H1 (cell line): ENCODE results near the gene PRKN. TPM values are rescaled to one million over a fixed set of nuclear protein-coding genes. Genes with fewer than 3 reads are reported as not detected.

Experiments
- BACH1 ChIP-seq: IDR thresholded peaks from 2 replicates; pipeline ENCODE4 v1.6.1; 2012; ENCODE audit warnings: low read length, improper control_type of control experiment
- BRCA1 ChIP-seq: IDR thresholded peaks from 2 replicates; pipeline ENCODE4 v1.6.1; 2012; ENCODE audit warnings: low read depth, low read length, improper control_type of control experiment
- CTCF ChIP-seq, 3 experiments: IDR thresholded peaks; 1 replicate in 2 of 3; 2 replicates in 1 of 3; pipeline versions ENCODE4 v1.5.1 to v1.6.1; 2011; ENCODE audit warnings: low read length in 3 of 3, mild to moderate bottlenecking in 3 of 3, inconsistent platforms in 2 of 3, low read depth in 1 of 3, moderate library complexity in 1 of 3; ENCODE audit not compliant: insufficient read depth in 1 of 3; ENCODE audit errors: control extremely low read depth in 1 of 3
- EP300 ChIP-seq, 2 experiments: IDR thresholded peaks; 1 replicate in 1 of 2; 2 replicates in 1 of 2; pipeline ENCODE4 v1.6.1; 2011 to 2012; ENCODE audit warnings: low read depth in 2 of 2, low read length in 2 of 2, mild to moderate bottlenecking in 2 of 2, borderline replicate concordance in 1 of 2, inconsistent platforms in 1 of 2, moderate library complexity in 1 of 2
- SIN3A ChIP-seq, 2 experiments: IDR thresholded peaks in 1 of 2; conservative IDR thresholded peaks in 1 of 2; 2 replicates each; pipeline ENCODE4 v1.6.1; 2011 to 2012; ENCODE audit warnings: low read length in 2 of 2, improper control_type of control experiment in 1 of 2, low read depth in 1 of 2, mild to moderate bottlenecking in 1 of 2
- SRF ChIP-seq: IDR thresholded peaks from 2 replicates; pipeline ENCODE4 v1.6.1; 2011; ENCODE audit warnings: mild to moderate bottlenecking, low read depth, low read length, moderate library complexity
- SUZ12 ChIP-seq: fragments of 200-600 bp; sonication (generic); IDR thresholded peaks from 2 replicates; pipeline ENCODE4 v1.6.1; 2012; ENCODE audit warnings: mild to moderate bottlenecking, inconsistent platforms, low read length, moderate library complexity, mixed read lengths
- TEAD4 ChIP-seq: IDR thresholded peaks from 2 replicates; pipeline ENCODE4 v1.6.1; 2012; ENCODE audit warnings: low read depth, low read length, inconsistent platforms, mixed read lengths
- polyA plus RNA-seq, 7 experiments: library from polyadenylated mRNA; depleted of rRNA in 3 of 7; stranded (reverse) in 5 of 7; unstranded in 2 of 7; fragments of >200 nt in 5 of 7; fragments of 200-250 nt in 2 of 7; gene quantifications; 1 replicate in 5 of 7; 2 replicates in 1 of 7; 4 replicates in 1 of 7; pipeline versions ENCODE4 v1.2.1 to v1.2.3, GENCODE V29; 2011 to 2013; ENCODE audit warnings: missing spikeins in 2 of 7, mixed read lengths in 2 of 7
- total RNA-seq: library from RNA; stranded (reverse); fragmentation: NEBNext Ultra II Directional; extraction: Animal tissue kit (Norgen Biotek cat#: 25700); gene quantifications from 2 replicates; pipeline ENCODE4 v1.2.1, GENCODE V29; 2021
- TF ChIP-seq, protein P1 (sequence below): fragments of 300-600 bp; sonication (generic); IDR thresholded peaks from 2 replicates; pipeline ENCODE4 v1.7.1; 2012; ENCODE audit warnings: low read length, moderate library complexity, mild to moderate bottlenecking, inconsistent platforms; ENCODE audit not compliant: insufficient replicate concordance

The PRKN gene
- total and polyA plus RNA-seq, 2 of the 8 experiments (the other 6 are each of a cell fraction or from before 2014, with no cell fraction given): 0.13 to 0.29 TPM

- TF ChIP-seq, protein P1, sequence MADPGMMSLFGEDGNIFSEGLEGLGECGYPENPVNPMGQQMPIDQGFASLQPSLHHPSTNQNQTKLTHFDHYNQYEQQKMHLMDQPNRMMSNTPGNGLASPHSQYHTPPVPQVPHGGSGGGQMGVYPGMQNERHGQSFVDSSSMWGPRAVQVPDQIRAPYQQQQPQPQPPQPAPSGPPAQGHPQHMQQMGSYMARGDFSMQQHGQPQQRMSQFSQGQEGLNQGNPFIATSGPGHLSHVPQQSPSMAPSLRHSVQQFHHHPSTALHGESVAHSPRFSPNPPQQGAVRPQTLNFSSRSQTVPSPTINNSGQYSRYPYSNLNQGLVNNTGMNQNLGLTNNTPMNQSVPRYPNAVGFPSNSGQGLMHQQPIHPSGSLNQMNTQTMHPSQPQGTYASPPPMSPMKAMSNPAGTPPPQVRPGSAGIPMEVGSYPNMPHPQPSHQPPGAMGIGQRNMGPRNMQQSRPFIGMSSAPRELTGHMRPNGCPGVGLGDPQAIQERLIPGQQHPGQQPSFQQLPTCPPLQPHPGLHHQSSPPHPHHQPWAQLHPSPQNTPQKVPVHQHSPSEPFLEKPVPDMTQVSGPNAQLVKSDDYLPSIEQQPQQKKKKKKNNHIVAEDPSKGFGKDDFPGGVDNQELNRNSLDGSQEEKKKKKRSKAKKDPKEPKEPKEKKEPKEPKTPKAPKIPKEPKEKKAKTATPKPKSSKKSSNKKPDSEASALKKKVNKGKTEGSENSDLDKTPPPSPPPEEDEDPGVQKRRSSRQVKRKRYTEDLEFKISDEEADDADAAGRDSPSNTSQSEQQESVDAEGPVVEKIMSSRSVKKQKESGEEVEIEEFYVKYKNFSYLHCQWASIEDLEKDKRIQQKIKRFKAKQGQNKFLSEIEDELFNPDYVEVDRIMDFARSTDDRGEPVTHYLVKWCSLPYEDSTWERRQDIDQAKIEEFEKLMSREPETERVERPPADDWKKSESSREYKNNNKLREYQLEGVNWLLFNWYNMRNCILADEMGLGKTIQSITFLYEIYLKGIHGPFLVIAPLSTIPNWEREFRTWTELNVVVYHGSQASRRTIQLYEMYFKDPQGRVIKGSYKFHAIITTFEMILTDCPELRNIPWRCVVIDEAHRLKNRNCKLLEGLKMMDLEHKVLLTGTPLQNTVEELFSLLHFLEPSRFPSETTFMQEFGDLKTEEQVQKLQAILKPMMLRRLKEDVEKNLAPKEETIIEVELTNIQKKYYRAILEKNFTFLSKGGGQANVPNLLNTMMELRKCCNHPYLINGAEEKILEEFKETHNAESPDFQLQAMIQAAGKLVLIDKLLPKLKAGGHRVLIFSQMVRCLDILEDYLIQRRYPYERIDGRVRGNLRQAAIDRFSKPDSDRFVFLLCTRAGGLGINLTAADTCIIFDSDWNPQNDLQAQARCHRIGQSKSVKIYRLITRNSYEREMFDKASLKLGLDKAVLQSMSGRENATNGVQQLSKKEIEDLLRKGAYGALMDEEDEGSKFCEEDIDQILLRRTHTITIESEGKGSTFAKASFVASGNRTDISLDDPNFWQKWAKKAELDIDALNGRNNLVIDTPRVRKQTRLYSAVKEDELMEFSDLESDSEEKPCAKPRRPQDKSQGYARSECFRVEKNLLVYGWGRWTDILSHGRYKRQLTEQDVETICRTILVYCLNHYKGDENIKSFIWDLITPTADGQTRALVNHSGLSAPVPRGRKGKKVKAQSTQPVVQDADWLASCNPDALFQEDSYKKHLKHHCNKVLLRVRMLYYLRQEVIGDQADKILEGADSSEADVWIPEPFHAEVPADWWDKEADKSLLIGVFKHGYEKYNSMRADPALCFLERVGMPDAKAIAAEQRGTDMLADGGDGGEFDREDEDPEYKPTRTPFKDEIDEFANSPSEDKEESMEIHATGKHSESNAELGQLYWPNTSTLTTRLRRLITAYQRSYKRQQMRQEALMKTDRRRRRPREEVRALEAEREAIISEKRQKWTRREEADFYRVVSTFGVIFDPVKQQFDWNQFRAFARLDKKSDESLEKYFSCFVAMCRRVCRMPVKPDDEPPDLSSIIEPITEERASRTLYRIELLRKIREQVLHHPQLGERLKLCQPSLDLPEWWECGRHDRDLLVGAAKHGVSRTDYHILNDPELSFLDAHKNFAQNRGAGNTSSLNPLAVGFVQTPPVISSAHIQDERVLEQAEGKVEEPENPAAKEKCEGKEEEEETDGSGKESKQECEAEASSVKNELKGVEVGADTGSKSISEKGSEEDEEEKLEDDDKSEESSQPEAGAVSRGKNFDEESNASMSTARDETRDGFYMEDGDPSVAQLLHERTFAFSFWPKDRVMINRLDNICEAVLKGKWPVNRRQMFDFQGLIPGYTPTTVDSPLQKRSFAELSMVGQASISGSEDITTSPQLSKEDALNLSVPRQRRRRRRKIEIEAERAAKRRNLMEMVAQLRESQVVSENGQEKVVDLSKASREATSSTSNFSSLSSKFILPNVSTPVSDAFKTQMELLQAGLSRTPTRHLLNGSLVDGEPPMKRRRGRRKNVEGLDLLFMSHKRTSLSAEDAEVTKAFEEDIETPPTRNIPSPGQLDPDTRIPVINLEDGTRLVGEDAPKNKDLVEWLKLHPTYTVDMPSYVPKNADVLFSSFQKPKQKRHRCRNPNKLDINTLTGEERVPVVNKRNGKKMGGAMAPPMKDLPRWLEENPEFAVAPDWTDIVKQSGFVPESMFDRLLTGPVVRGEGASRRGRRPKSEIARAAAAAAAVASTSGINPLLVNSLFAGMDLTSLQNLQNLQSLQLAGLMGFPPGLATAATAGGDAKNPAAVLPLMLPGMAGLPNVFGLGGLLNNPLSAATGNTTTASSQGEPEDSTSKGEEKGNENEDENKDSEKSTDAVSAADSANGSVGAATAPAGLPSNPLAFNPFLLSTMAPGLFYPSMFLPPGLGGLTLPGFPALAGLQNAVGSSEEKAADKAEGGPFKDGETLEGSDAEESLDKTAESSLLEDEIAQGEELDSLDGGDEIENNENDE: no peak
- TF ChIP-seq CTCF (IDR thresholded peaks at IDR 0.05; ENCODE audit: control extremely low read depth in 1 of 3, insufficient read depth in 1 of 3, low read depth in 1 of 3, low read length in 3 of 3) (no peak), SUZ12 (no peak), BACH1 (no peak), EP300 (IDR thresholded peaks at IDR 0.05; ENCODE audit: borderline replicate concordance in 1 of 2, low read depth in 2 of 2, low read length in 2 of 2) (no peak), SRF (no peak), BRCA1 (no peak), SIN3A (conservative IDR thresholded peaks at IDR 0.05 in 1 of 2, IDR thresholded peaks at IDR 0.05 in 1 of 2; ENCODE audit: low read depth in 1 of 2, low read length in 2 of 2) (no peak), TEAD4 (no peak)
These were observed 1089.9 kb downstream of the PRKN start (continued) for GRCh38 chr6:161637658-161638057.
